NCI-H1048 (cell line): ENCODE results near the gene RAVER2.

Source experiments
- DNase-seq: peaks from one replicate; lab custom pipeline; 2025; lab: John Stamatoyannopoulos, UW

Gene RAVER2

GRCh38 chr1:64877151-64877550 lies 132.3 kb downstream of the RAVER2 start:
- no peak for DNase-seq

GRCh38 chr1:64877598-64877997 lies 132.7 kb downstream of the RAVER2 start:
- no peak for DNase-seq

DNA sequence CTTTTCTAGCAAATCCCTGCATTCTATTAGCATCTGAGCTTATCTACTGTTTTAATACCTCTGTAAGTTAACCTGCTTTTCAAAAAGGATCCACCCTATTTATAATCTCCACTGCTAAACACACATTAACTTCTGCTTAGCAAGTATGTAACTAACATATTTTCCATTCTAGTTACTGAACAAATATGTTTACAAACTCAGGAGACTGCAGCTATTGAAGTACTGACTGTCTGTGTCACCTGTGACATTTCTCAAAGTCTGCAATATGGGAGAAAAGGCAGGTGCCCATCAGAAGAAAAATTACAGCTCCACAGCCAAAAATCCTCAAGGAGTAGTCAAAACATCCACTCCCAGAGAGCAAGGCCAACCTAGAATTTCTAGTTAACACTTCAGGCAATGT lies 133.2 kb downstream of the RAVER2 start:
- no peak for DNase-seq

- no peak for DNase-seq
These were observed 134.2 kb downstream of the RAVER2 start for GRCh38 chr1:64878931-64879611.

GRCh38 chr1:64880449-64880848 lies 135.6 kb downstream of the RAVER2 start:
- DNase-seq = no peak

GRCh38 chr1:64881281-64881680 lies 136.4 kb downstream of the RAVER2 start:
- DNase-seq = no peak
